EH (cell line): Measurements from ENCODE around the gene CREB3L4.

Experiments
- DNase-seq: peaks from one replicate; pipeline ENCODE4 v3.0.0-alpha.2; 2015; ENCODE audit warnings: low read depth

Gene CREB3L4, protein sequence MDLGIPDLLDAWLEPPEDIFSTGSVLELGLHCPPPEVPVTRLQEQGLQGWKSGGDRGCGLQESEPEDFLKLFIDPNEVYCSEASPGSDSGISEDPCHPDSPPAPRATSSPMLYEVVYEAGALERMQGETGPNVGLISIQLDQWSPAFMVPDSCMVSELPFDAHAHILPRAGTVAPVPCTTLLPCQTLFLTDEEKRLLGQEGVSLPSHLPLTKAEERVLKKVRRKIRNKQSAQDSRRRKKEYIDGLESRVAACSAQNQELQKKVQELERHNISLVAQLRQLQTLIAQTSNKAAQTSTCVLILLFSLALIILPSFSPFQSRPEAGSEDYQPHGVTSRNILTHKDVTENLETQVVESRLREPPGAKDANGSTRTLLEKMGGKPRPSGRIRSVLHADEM

DNA sequence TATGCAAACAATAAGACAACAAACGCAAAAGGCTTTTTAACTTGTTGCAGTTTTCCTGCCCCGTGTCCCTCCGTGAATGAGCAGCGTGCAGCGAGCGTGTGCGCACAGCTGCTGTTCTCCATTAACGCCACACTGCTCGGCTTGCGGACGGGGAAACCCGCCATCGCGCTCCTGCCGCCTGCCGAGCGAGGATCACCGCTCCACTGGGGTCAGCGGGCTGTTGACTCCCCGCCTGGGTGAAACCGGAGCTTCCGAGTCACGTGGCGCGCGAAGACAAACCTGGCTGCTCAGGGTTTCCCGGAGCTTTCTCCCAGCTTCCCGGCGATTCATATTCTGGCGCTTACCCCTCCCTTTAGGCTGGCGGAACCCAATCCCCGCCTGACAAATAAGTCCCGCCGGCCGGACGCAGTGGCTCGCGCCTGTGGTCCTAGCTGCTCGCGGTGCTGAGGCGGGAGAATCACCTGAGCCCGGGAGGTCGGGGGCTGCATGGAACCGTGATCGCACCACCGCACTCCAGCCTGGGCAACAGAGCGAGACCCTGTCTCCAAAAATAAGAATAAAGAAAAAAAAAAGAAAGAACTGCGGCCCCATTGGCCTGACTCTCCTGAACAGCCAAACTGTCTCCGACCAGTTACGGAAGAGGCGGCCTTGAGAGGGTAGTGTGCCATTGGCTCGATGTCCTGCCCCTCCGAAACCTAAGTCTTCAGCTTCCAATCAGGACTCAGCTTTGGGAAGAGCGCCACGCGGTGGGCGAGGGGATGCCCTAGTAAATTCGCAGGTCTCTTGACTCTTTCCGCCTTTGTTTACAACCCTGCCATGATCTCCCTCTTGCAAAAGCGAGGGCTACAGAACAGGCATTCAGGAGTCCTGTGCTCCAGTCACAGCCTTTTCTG lies at the start of gene CREB3L4:
CREB3L4 (plus strand) TSS at position 796 of the 893 bp plus-strand sequence. CDS start 624 bp downstream, outside the sequence.
- DNase-seq: peak; percentile 97

DNA sequence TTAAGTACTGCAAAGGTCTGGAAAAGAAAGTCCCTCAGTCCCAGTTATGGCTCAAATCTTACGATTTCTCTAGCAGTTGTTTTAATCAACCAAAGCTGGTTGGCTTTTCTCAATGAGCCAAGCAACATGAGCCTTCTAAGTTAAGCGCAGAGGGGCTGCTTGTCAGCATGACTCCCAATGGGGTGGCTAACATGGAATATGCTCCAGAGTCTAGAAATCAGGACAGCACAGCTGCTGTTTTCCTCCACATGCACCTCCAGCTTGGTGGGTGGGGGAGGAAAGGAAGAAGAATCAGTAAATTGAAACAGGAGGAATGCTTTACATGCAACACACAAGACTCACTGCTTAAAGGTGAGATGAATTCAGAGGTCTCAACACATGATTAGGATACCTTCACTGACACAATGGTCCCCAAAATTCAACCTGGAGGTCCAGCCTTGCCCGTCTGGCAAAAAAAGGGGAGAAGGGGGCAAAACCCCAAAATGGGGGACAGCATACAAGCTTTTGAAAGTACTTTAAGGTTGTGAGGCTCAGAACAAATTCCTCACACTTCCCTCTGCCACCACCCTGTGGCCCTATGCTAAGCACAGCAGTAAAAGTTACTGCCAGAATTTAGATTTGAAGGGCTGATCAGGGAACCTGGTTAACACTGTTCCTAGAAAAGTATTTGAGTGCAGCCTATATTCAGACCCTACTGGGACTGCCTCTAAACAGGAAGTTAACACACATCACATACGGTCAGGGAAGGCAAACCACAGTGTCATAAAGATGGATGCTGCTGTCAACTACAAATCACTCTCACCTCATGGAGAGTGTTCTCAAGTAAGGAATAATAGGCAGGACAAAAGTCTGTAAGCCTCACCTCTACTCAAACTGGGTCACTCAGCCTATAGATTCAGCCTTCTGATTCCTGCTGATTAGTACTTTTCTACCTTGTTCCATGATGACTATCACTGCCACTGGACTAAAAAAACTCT lies 47.5 kb upstream of the CREB3L4 start:
- peak; percentile 59 for DNase-seq

DNA sequence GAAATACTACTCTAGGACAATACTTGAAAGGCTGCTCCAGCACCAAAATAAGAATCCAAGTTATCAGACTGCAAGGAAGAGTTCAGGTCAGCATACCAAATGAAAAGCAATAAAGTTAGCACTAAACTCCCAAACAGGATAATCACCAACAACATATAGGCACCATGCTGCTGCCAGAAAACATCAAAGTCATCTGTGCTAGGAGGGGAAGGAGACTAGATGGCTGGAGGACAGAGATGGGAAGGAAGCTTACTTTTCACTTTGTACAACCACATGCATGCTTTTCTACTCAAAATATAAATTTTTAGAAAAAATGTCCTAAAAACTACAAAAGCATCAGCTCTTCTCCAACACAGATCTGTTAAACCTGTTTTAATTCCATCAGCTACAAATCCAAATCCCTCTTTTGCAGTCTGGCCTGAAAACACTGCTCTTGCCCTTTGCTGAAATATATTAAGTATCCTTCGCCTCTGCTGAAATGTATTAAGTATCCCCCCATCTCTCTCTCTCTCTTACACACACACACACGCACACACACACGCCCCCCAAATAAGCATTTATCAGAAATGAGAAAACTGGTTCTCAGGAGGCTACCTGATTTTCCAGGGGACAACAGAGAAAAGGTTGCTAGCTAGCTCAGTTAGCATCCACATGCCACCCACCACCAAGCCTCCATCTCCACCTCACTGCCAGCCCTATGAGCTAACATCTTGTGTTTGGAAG lies 46.5 kb upstream of the CREB3L4 start:
- no peak for DNase-seq

DNA sequence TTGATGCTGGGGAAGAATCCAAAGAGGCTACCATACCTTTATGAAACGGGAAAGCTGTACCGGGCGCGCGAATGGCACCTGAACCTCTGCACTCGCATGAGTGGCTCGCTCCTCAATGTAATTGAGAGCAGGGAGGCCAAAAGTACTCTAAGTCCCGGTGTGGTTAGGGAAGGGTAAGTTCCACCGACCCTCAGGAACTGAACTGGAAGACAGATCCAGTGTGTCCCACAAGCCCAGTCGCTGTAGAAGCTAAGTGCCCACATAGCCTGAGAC lies 46.0 kb upstream of the CREB3L4 start:
- DNase-seq: no peak

DNA sequence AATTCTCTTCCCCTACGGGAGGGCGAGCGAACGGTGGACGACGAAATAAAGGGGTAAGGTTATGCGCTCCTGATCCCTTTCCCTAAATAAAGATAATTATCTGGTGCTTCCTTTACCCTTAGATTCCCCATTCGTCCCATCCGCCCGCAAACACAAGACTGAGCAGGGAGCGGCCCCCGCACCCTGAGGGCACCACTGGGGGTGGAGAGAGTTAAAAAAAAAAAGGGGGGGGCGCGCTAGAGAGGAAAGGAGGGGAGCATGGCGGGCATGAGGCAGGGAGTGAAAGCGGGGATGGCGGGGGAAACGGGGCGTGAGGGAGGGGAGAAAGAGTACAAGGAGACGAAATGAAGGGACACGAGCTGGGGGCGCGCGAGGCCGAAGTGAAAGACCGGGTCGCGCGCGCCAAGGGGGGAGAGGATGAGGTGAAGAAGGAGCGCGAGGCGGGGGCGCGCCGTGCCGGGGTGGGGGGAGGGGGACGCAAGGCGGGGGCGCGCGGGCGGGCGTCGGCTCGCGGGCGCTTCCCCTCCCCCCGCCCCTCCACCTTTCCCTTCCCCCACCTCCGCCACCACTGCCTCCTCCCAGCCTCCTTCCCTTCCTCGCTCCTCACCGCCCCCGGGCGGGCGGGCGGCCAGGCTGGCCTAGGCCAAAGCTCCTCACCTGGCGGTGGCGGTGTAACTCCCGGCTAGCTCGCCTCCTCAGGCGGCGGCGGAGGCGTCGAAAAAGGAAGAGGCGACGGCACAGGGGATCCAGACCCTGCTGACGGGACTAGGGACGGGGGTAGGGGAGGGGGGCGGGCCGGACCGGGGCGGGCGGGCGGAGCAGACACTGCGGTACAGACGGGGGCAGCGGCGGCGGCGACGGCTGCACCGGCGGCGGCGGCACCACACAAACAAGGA lies 45.4 kb upstream of the CREB3L4 start:
- peak; percentile 22 for DNase-seq

DNA sequence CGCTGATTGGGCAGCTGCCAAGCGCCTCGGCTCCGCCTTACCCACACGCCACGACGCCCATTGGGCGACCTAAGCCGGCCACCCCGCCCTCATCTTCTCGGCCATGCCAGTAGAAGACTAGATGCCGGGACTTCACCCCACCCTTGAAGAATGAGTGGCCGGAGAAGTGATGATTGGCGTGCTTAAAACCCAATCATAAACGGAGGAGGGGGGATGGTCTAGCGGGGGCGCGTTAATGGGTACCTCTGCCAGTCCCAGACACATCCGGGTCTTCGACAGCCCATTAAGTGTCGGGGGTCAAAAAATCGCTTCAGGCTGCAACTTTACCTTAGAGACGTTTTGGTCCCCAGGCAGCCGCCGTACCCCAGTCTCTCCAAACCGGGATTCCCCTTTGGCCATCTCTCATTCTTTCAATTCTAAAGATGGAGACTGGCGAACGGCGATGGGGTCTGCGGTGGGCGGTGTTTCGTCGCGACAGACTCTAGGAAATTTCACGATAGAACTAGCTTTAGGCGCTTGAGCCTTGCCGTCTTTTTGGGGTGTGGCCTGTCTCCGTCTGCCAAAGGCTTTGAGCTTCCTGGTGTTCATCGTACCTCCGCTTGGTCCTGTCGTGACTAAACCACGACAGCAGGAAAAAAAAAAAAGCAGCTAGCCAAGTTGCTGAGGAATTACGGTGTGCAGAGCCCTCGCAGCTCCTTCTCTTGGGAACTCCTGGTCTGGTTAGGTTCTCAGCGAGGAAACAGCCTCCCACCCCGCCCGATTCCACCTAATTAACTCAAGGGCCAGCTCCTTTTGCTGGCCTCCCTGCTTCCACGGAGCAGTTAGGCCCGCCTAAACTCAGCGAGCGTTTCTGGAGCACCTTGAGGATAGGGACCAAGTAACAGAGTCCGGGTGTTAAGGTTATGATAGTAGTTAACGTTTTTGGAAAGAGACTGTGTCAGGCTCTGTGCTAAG lies 44.5 kb upstream of the CREB3L4 start, which contains the start of gene GATAD2B:
GATAD2B (minus strand) TSS at position 1 of the 954 bp plus-strand sequence. CDS start 94,625 bp downstream, outside the sequence.
- DNase-seq: peak; percentile 100

DNA sequence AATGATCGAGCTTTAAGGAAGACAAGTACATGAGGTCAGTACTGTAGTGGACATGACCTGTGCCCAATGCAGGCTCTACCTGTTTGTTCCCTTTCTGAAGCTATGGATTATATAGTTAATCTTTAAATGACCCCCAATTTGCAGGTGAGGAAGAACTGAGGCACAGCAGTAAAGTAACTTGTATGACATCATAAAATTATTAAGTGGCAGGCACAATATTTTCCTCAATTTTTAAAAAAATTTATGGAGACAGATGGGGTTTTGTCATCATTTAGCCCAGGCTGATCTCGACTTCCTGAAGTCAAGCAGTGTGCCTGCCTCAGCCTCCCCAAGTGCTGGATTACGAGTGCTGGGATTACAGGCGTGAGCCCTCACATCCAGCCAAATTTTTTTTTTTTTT lies 41.3 kb upstream of the CREB3L4 start:
- DNase-seq: no peak

DNA sequence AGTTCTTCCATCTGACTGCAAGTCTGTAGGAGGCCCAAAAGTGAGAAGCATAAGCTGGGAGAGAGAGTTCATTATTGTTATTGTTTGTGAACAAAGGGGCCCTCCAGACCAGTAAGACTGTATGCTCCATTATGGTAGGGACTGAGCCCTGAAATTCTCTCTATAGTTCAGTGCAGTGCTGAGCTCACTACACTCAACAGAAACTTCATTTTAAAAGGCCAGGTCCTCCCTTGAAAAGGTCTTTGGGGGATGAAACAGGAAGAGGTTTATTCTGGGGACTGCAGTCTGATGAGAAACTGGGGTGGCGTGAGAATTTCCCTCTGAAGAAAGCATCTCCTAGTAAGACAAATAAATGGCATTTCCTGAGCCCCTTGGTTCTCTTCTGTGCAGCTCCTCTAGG lies 39.5 kb upstream of the CREB3L4 start:
- no peak for DNase-seq

DNA sequence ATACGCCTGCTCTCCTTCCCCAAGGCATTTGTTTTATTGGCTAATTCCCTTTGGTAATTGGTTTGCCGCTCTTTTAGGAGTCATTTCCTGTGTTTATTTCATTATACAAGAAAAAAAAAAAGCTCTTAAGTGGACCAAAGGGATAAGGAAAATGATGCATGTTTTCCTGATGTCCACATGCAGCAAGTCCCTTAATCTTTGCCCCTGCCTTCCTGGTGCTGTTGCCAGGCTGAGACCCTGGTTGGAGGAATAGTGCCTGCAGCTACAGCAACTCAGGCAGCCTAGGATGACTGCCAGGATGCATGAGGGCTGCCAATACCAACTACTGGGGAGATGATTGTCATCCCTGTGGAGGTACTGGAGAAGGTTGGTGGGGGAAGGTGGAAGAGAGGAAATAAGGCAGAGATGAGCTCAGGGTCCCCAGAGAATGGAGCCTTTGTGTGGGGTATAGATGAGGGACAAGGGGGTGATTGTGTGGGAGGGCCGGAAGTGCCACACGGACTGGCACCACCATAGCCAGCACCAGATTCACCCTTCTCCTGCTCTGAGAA lies 38.8 kb upstream of the CREB3L4 start:
- peak; percentile 68 for DNase-seq

DNA sequence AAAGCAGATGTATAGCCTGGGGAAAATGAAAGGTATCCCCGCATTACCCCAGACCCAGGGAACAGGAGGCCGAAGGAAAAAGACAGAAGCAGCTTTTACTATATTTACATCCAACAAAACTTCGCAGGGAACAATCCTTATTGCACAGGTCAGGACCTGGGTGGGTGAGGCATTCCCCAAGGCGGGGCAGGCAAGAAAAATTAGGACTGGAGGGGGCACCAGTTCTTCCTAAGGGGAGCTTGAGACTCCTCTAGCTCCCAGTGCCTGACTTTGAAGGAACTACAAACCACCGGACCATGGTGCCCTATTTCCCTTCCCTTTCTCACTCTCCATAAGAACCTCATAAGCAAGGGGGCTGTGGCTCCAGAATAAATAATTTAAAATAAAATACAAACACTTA lies 38.3 kb upstream of the CREB3L4 start:
- DNase-seq: no peak

DNA sequence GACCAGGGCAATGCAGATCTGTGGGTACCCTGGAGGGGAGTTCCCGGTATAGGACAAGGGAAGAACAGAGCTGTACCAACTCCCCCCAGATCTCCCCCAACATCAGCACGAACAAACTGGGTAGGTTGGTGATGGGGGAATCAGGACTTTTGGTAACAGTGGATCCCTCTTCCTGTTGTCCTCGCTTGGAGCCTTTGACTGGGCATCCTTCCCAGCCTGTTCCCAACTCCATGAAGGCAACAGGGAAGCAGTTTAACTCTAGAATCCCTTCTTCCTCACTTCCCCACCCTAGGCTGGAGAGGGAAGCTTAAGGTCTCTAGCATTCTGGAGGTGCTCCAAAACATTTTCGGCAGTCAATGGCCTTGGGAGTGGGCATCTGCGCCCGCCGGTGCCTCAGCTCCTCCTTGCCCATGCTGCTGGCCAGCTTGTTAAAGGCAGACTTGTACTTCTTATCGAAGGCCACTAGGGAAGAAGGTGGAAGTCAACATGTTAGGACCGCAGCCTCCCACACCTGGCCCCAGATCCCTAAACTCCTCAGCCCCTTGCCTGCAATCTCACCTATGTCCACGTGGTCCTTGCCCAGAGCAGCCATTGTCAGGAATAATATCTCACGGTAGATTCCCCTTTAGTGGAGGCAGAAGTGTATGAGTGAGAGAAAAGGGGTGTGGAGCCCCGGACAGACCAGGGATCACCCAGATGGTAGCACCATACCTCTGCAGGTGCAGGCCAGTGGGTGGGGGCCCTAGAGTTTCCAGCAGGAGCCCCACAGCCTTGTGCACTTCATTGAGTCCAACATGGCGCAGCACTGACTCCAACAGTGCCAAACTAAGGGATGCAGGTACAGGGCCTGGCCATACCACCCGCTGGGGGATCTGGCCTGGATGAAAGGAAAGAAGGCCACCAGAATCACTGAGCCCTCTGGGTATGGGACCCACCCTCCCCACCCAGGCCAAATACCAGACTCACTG lies 37.4 kb upstream of the CREB3L4 start:
- no peak for DNase-seq

DNA sequence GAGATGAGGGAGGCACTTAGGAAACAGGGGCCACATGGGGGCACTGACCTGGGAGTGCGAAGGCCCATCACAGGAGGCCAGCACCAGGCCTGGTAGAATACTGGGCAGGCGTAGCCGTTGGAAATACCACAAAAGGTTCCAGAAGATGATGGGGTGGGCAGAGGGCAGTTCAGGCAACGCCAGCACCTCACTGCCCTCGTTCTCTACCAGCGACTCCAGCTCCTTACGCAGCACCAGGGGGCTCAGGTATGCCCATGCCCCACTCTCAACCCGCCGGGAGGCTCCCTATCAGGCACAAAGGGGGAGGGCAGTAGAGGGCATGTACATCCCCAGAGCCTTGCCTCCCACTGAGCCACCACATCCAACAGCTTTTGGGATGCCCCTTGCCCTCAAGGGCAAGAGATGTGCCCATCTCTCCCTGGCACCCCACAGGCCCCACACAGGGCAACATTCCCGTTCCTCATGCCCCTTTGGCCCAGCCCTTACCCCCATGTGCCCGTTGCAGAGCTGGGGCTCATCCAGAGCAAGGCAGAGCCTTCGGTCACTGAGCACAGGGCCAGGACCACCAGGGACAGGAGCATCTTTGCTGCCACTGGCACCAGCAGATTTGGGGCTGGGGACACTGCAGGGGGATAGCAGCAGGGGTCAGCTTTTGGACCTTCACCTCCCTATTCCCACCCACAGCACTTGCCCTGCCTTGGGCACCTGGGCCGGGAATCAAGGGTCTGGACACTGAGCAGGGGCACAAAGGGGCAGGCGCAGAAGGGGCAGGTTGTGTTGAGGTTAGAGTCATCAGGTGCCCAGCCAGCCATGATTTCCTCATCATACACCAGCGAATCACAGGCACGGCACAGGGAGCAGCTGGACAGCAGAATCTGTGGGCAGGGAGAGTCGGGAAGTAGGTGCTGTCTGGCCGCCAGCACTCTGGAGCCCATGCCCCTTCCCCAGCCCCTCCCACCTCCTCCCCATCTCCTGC lies 35.3 kb upstream of the CREB3L4 start:
- DNase-seq: no peak

DNA sequence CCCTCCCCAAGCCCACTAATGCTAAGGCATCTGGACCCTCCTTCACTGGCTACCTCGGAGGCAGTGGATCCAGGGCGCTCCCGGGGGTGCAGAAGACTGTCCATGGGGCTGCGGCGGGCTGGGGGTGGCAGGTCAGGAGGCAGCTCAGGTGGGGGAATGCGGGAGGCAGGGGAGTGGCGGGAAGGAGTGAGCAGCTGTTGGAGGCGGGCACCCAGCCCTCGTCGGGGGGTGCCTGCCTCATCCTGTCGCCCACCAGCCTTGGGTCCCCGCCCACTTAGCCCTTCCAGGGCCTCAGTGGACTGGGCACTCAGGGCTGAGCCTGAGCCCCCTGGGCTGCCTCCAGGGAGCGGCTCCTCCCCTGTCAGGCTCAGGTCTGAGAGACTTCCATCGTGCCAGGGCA lies 34.3 kb upstream of the CREB3L4 start:
- no peak for DNase-seq

DNA sequence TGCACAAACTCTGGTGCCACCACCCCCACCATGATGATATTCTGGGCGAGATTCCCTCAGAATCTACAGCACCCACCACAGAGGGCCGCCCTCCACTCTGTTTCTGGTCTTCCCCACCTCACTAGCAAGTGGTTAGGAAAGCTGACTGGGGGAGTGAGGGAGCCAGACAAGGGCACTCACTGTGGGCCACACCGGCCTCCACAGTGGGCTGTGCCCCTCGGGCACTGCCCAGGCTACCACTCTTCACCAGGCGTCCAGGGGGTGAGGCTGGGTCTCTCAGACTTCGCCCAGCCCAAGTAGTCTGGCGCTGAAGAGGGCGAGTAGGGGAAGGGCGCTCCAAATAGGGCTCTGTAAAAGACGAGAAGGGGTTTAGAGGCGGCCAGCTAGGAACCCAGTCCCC lies 33.7 kb upstream of the CREB3L4 start:
- no peak for DNase-seq

DNA sequence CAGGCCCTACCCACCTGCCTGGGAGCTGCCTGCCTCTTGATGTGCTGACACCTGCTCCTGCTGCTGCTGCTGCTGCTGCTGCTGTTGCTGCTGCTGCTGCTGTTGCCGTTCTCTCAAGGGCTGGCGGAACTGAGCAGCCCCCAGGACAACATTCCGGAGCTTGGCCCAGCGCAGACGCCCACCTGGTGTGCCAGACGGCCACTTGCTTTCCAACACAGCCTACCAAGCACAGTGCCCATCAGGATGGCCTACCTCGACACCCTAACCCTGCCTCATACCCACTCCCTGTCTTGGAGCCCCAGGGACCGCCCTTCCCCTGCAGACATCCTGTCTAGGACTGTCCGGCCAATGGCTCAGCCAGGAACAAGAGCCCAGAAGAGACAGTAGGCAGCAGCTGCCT lies 33.0 kb upstream of the CREB3L4 start:
- DNase-seq: no peak
